Osteoblast (primary cell): Measurements from ENCODE around the gene ZFP36. TPM values are rescaled to one million over a fixed set of nuclear protein-coding genes. Genes with fewer than 3 reads are reported as not detected.

Experiments
- DNase-seq: peaks from one replicate; pipeline ENCODE4 v3.0.0; 2011; ENCODE audit warnings: low spot score, mixed read lengths; ENCODE audit not compliant: insufficient read length; ENCODE audit errors: missing footprints
- H2AFZ ChIP-seq: 2 replicates; pipeline ENCODE4 v1.6.0; 2011; ENCODE audit warnings: mild to moderate bottlenecking, low read length
- H3K27ac ChIP-seq: 2 replicates; pipeline ENCODE4 v1.5.1; 2011; ENCODE audit warnings: mild to moderate bottlenecking, low read depth, low read length, moderate library complexity
- H3K27me3 ChIP-seq: 2 replicates; pipeline ENCODE4 v1.6.0; 2012; ENCODE audit warnings: mild to moderate bottlenecking, control low read depth, inconsistent platforms, low read length, moderate library complexity; ENCODE audit not compliant: insufficient read depth
- H3K36me3 ChIP-seq: 2 replicates; pipeline ENCODE4 v1.5.1; 2011; ENCODE audit warnings: mild to moderate bottlenecking, low read length, control low read depth, moderate library complexity; ENCODE audit not compliant: insufficient read depth
- H3K4me1 ChIP-seq: 2 replicates; pipeline ENCODE4 v1.5.1; 2011; ENCODE audit warnings: mild to moderate bottlenecking, low read length, control low read depth, moderate library complexity; ENCODE audit not compliant: insufficient read depth
- H3K4me2 ChIP-seq: 2 replicates; pipeline ENCODE4 v1.6.0; 2011; ENCODE audit warnings: mild to moderate bottlenecking, low read length; ENCODE audit not compliant: insufficient read depth
- H3K4me3 ChIP-seq: fragments of 200-600 bp; sonication (generic); 3 replicates; pipeline ENCODE4 v1.5.1; 2012; ENCODE audit warnings: mild to moderate bottlenecking, low read length, inconsistent platforms; ENCODE audit not compliant: insufficient read depth
- H3K79me2 ChIP-seq: 2 replicates; pipeline ENCODE4 v1.6.0; 2012; ENCODE audit warnings: mild to moderate bottlenecking, low read length, control low read depth, inconsistent platforms; ENCODE audit not compliant: insufficient read depth
- H3K9me3 ChIP-seq: 2 replicates; pipeline ENCODE4 v1.5.1; 2011; ENCODE audit warnings: low read depth, low read length, control low read depth
- H4K20me1 ChIP-seq: 2 replicates; pipeline ENCODE4 v1.6.0; 2012; ENCODE audit warnings: mild to moderate bottlenecking, low read length, control low read depth; ENCODE audit not compliant: insufficient read depth
- total RNA-seq: library from RNA; depleted of rRNA; stranded (reverse); fragments of >200 nt; gene quantifications from 2 replicates; pipeline ENCODE4 v1.2.3, GENCODE V29; 2012
- TF ChIP-seq, protein P1 (sequence below): IDR thresholded peaks from 2 replicates; pipeline ENCODE4 v1.5.1; 2011; ENCODE audit warnings: mild to moderate bottlenecking, low read depth, low read length, moderate library complexity; ENCODE audit errors: extremely low read depth

The ZFP36 gene
- total RNA-seq, 1 donor = 6.5 TPM

DNA sequence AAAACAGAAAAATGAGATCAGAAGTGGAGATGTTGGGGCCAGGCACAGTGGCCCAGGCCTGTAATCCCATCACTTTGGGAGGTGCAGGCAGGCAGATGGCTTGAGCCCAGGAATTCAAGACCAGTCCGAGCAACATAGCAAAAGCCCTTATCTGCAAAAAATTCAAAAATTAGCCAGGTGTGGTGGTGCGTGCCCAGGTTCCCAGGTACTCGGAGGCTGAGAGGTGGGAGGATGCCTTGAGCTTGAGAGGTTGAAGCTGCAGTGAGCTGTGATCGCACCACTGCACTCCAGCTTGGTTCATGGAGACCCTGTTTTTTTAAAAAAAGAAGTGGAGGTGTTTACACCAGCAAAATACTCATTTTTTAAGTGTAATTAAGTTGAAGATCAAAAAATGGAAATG lies 6.6 kb upstream of the ZFP36 start:
- H2AFZ ChIP-seq = no peak overlapping the region
- no peak overlapping the region for H3K27ac ChIP-seq
- no peaks in the 10 kb centered on the region for H3K9me3 ChIP-seq
- H3K4me3 ChIP-seq = no peak overlapping the region
- TF ChIP-seq, protein P1, sequence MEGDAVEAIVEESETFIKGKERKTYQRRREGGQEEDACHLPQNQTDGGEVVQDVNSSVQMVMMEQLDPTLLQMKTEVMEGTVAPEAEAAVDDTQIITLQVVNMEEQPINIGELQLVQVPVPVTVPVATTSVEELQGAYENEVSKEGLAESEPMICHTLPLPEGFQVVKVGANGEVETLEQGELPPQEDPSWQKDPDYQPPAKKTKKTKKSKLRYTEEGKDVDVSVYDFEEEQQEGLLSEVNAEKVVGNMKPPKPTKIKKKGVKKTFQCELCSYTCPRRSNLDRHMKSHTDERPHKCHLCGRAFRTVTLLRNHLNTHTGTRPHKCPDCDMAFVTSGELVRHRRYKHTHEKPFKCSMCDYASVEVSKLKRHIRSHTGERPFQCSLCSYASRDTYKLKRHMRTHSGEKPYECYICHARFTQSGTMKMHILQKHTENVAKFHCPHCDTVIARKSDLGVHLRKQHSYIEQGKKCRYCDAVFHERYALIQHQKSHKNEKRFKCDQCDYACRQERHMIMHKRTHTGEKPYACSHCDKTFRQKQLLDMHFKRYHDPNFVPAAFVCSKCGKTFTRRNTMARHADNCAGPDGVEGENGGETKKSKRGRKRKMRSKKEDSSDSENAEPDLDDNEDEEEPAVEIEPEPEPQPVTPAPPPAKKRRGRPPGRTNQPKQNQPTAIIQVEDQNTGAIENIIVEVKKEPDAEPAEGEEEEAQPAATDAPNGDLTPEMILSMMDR = no peak
- DNase-seq = peak; percentile 8
- H4K20me1 ChIP-seq = no peaks in the 10 kb centered on the region
- peaks cover 4% of the 10 kb centered on the region for H3K79me2 ChIP-seq
- peaks cover 40% of the 10 kb centered on the region for H3K4me1 ChIP-seq
- H3K27me3 ChIP-seq = no peaks in the 10 kb centered on the region
- H3K4me2 ChIP-seq = no peak overlapping the region
- peaks cover 10% of the 10 kb centered on the region for H3K36me3 ChIP-seq

DNA sequence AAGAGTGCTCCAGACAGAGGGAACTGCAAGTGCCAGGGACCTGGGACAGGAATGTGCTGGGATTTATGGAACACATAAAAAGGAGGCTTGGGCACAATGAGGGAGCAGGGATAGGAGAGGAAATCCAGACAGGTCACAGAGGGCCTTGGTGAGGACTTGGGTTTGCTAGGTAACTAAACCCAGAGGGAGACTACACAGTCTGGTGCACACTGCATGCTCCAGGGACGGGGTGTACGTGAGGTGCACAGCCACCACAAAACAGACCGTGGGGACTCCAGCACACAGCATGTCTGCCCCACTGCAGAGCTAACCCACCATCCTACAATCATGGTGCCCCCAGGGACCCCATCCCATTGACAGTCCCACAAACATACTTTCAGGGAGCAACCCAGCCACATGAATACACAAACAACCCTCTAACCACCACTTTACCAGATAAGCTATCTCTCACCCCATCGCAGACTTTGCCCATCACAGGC lies 5.5 kb upstream of the ZFP36 start:
- Histone ChIP-seq H3K79me2 (peaks cover 4% of the 10 kb centered on the region), H3K4me2 (peak overlapping the region; percentile 83)

DNA sequence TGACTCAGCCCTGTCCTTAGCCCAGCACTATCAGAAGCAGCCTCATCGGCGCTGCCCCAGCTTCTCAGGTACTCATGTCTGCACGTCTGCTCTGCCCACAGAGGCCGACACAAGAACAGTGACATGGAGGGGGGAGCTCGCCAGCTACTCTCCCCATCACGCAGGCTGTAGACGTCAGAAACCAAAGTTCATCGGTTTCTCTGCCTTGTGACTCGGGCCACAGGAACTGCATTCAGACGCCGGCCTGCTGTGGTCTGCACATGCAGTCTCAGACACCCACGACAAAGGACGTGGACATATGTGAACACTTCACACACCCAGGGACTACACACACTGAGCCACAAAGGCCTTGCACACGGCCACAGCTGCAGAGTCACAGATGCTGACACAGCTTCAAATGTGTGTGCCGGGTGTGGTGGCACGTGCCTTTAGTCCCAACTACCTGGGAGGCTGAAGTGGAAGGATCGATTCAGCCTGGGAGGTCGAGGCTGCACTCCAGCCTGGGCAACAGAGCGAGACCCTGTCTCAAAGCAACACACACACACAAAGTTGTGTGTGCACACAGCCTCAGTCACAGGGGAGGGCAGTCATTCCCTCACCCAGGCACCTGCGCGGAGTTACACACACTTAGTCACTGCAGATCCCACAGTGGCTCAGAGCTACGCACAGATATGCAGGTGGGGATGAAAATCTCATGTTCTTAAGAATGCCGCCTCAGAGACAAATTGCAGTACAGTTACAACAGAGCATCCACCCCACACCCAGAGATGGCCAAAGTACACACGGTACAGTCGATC lies 4.9 kb upstream of the ZFP36 start:
- Histone ChIP-seq H3K9me3 (no peaks in the 10 kb centered on the region), H3K4me3 (peak overlapping the region; percentile 71), H3K36me3 (peaks cover 6% of the 10 kb centered on the region), H4K20me1 (no peaks in the 10 kb centered on the region), H3K27me3 (no peaks in the 10 kb centered on the region), H3K79me2 (peaks cover 5% of the 10 kb centered on the region), H3K27ac (peak overlapping the region; percentile 96), H2AFZ (no peak overlapping the region), H3K4me1 (peaks cover 46% of the 10 kb centered on the region), H3K4me2 (peak overlapping the region; percentile 83)
- DNase-seq = peak; percentile 90
- TF ChIP-seq, protein P1 = no peak

More for the DNA sequence above, 5.5 kb upstream of the ZFP36 start:
- no peaks in the 10 kb centered on the region for H3K27me3 ChIP-seq
- peaks cover 44% of the 10 kb centered on the region for H3K4me1 ChIP-seq
- DNase-seq = no peak
- no peaks in the 10 kb centered on the region for H4K20me1 ChIP-seq
- no peak overlapping the region for H3K4me3 ChIP-seq
- no peak overlapping the region for H2AFZ ChIP-seq
- TF ChIP-seq, protein P1 = no peak
- peak overlapping the region; percentile 96 for H3K27ac ChIP-seq
- no peaks in the 10 kb centered on the region for H3K9me3 ChIP-seq
- peaks cover 6% of the 10 kb centered on the region for H3K36me3 ChIP-seq

DNA sequence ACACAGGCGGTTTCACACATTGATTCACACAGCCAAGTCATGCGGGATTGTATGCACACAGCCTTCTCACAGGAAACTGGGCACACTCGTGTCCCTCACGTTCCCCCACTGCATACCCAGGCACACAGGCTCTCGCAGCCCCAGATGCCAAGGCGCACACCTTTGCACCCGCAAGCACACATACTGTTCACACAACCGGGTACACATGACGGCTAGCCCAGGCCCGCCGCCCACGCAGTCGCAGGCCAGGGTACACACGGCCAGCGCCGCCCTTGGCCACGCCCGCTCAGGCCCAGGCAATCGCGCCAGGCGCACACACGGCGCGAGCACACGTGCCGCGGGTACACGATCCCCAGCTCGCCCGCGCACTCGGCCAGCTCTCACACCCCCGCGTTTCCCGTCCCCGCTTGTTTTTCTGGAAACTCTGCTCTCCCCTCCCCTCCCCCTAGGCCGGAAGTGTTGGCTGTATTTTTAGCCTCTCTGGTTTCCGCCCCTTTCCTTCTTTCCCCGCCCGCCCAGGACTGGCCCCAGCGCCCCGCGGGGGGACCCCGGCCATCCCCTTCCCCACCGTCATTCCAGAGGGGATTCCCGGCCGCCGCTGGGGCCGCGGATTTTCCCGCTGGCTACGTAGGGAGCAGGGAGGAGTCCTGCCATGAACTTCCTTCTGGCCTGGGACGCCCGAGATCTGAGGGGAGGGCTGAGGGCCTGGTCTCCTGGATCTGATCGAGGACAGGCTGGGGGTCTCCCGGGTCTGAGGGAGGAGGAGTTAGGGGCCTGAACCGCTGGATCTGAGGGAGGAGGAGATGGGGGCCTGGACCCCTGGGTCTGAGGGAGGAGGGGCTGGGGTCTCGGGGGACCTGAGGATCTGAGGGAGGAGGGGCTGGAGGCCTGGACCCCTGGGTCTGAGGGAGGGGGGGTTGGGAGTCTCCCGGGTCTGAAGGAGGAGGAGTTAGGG lies 4.0 kb upstream of the ZFP36 start:
- H3K9me3 ChIP-seq = no peaks in the 10 kb centered on the region
- peaks cover 8% of the 10 kb centered on the region for H4K20me1 ChIP-seq
- no peaks in the 10 kb centered on the region for H3K27me3 ChIP-seq
- no peak overlapping the region for H2AFZ ChIP-seq
- peaks cover 46% of the 10 kb centered on the region for H3K4me1 ChIP-seq
- peak overlapping the region; percentile 71 for H3K4me3 ChIP-seq
- no peaks in the 10 kb centered on the region for H3K36me3 ChIP-seq
- peaks cover 14% of the 10 kb centered on the region for H3K79me2 ChIP-seq
- H3K4me2 ChIP-seq = peak overlapping the region; percentile 83
- peak; percentile 96 for DNase-seq
- H3K27ac ChIP-seq = peak overlapping the region; percentile 96
- TF ChIP-seq, protein P1 = no peak
